Tibial nerve (tissue), 3 donors: ENCODE data around the gene KRT1.

ENCODE experiments used
- POLR2A ChIP-seq, 2 donors: fragments of 450-650 bp; IDR thresholded peaks; one replicate each; pipeline ENCODE4 v1.6.1; 2017; ENCODE audit warnings: antibody characterized with exemption in 2 of 2, mild to moderate bottlenecking in 2 of 2, moderate library complexity in 2 of 2
- TF ChIP-seq, protein P1 (sequence below), 5 experiments: fragments of 200-600 bp in 3 of 5; fragments of 450-650 bp in 2 of 5; sonication (generic) in 3 of 5; IDR thresholded peaks; one replicate each; pipeline ENCODE4 v1.5.1; 2016 to 2019; ENCODE audit warnings: antibody characterized with exemption in 5 of 5, mild to moderate bottlenecking in 3 of 5, moderate library complexity in 2 of 5

DNA sequence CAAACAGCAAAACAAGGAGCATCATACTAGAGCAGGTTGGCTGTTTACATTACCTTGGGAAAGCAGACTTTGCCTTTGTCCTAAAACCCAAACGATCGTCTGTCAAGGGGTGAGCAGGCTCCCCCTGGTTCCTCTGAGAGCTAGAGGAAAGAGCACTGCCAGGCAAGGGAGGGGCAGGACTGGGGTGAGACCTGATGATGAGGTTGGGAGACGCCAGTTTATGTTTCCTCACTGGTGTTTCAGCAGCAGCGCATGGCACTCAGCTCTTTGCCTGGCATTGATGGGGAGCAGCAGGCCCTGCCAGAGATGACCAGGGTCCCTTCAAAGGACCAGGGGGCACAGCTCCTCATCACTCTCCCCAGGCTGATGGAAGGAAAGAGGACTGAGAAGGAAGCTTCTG lies 20.3 kb downstream of the KRT1 start:
- TF ChIP-seq, protein P1, sequence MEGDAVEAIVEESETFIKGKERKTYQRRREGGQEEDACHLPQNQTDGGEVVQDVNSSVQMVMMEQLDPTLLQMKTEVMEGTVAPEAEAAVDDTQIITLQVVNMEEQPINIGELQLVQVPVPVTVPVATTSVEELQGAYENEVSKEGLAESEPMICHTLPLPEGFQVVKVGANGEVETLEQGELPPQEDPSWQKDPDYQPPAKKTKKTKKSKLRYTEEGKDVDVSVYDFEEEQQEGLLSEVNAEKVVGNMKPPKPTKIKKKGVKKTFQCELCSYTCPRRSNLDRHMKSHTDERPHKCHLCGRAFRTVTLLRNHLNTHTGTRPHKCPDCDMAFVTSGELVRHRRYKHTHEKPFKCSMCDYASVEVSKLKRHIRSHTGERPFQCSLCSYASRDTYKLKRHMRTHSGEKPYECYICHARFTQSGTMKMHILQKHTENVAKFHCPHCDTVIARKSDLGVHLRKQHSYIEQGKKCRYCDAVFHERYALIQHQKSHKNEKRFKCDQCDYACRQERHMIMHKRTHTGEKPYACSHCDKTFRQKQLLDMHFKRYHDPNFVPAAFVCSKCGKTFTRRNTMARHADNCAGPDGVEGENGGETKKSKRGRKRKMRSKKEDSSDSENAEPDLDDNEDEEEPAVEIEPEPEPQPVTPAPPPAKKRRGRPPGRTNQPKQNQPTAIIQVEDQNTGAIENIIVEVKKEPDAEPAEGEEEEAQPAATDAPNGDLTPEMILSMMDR (IDR thresholded peaks at IDR 0.05): no peak
- TF ChIP-seq POLR2A (IDR thresholded peaks at IDR 0.05): no peak
